Suprapubic skin (tissue), 4 donors: ENCODE results near the gene TRIM24.

Source experiments
- EP300 ChIP-seq: sonication (generic); formaldehyde crosslinking; IDR thresholded peaks from one replicate; pipeline ENCODE4 v1.6.1; 2017; ENCODE audit warnings: antibody characterized with exemption
- POLR2A ChIP-seq, 2 donors: fragments of 450-650 bp; IDR thresholded peaks; one replicate each; pipeline ENCODE4 v1.6.1; 2017; ENCODE audit warnings: antibody characterized with exemption in 2 of 2, mild to moderate bottlenecking in 2 of 2, moderate library complexity in 2 of 2
- POLR2AphosphoS5 ChIP-seq, 3 donors: sonication (generic); formaldehyde crosslinking; IDR thresholded peaks; one replicate each; pipeline ENCODE4 v1.6.1; 2017; ENCODE audit warnings: antibody characterized with exemption in 3 of 3
- TF ChIP-seq, protein P1 (sequence below), 2 donors: fragments of 200-600 bp in 1 of 2; fragments of 450-650 bp in 1 of 2; sonication (generic) in 1 of 2; IDR thresholded peaks; one replicate each; pipeline ENCODE4 v1.5.1; 2016 to 2019; ENCODE audit warnings: antibody characterized with exemption in 2 of 2, mild to moderate bottlenecking in 1 of 2, moderate library complexity in 1 of 2

DNA sequence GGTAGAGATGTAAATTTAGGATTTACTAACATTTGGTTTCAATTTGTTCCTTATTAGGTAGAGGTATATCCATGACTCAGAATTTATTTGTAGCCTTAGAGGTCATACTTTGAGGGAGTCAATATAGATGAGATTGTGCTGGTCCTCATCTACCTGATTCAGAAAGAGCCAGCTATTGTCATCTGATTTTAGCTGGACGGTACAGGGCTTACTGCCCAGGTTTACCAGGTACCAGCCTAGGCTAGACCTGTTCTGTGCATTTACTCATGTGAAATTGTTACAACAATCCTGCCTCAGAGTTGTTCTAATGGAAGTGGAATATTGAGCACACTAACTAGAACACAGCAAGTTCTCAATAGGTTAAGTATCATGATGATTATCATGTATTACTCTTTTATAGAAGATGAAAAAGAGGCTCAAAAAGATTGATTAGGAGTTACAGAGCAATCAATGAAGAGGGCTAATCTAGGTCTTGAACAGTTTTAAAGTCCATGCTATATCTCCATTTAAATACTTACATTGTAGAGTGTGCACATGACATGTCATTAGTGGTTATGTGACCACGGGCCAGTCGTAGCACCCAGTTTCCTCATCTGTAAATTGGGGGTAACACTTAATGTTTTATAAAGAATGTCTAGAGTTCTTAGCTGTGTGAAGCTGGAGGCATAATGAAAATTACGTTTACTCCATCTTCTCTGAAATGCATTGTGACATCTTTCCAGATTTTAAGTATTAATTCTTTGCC, 42.1 kb downstream of the TRIM24 start:
- TF ChIP-seq, protein P1, sequence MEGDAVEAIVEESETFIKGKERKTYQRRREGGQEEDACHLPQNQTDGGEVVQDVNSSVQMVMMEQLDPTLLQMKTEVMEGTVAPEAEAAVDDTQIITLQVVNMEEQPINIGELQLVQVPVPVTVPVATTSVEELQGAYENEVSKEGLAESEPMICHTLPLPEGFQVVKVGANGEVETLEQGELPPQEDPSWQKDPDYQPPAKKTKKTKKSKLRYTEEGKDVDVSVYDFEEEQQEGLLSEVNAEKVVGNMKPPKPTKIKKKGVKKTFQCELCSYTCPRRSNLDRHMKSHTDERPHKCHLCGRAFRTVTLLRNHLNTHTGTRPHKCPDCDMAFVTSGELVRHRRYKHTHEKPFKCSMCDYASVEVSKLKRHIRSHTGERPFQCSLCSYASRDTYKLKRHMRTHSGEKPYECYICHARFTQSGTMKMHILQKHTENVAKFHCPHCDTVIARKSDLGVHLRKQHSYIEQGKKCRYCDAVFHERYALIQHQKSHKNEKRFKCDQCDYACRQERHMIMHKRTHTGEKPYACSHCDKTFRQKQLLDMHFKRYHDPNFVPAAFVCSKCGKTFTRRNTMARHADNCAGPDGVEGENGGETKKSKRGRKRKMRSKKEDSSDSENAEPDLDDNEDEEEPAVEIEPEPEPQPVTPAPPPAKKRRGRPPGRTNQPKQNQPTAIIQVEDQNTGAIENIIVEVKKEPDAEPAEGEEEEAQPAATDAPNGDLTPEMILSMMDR (IDR thresholded peaks at IDR 0.05) = no peak
- no peak for TF ChIP-seq POLR2A (IDR thresholded peaks at IDR 0.05)
- no peak for TF ChIP-seq EP300
- no peak for TF ChIP-seq POLR2AphosphoS5 (IDR thresholded peaks at IDR 0.05)
